ENCODE data around the gene TNNT2. TPM values are rescaled to one million over a fixed set of nuclear protein-coding genes. Genes with fewer than 3 reads are reported as not detected.

TNNT2 gene
- total and polyA plus RNA-seq, 2 donors (not counting 3 experiments of a cell fraction or from before 2014, with no cell fraction given), result not detected

DNA sequence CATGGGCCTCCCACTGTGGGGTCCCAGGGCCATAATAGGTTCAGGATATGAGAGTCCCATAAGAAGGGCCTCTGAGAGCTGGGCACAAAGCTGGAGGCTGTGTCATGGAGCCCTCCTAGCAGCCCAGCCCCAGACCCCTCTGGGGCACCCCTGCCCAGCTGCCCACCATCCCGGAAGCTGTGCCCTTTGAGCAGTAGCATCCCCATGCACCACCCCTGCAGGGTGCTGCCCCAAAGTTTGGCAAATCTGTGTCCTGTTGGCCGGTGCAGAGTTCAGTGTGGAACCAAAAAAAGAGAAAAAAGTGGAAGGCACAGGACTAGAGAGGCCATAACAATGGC lies 17.6 kb downstream of the TNNT2 start:
- no TSS peak for BruUV-seq (replicated peaks)
- Histone ChIP-seq H3K27ac (ENCODE audit: insufficient read depth, low read depth, low read length) (no peak overlapping the region), H3K79me2 (ENCODE audit: control insufficient read depth, insufficient read depth, low read length) (no peaks in the 10 kb centered on the region), H3K4me1 (ENCODE audit: control insufficient read depth, extremely low read depth, insufficient read depth, low read length) (peaks cover 6% of the 10 kb centered on the region), H4K20me1 (replicated peaks; ENCODE audit: control insufficient read depth, extremely low read depth, insufficient read depth, low read length) (no peaks in the 10 kb centered on the region), H3K9me3 (replicated peaks; ENCODE audit: control insufficient read depth, insufficient read depth, low read length) (no peaks in the 10 kb centered on the region), H3K9ac (replicated peaks; ENCODE audit: extremely low read depth, insufficient read depth, low read length) (no peak overlapping the region), H2AFZ (ENCODE audit: low read depth, low read length) (no peak overlapping the region), H3K27me3 (ENCODE audit: control insufficient read depth in 2 of 2, insufficient read depth in 2 of 2, low read length in 2 of 2) (peaks cover 0 to 3% of the 10 kb centered on the region in 2 experiments), H3K4me2 (ENCODE audit: insufficient read depth, low read length) (no peak overlapping the region), H3K9me1 (replicated peaks; ENCODE audit: control insufficient read depth, extremely low read depth, insufficient read depth, low read length) (no peaks in the 10 kb centered on the region), H3K4me3 (replicated peaks in 1 of 3; ENCODE audit: insufficient read depth in 1 of 3, low read depth in 1 of 3, low read length in 3 of 3) (no peak overlapping the region), H3K36me3 (ENCODE audit: control insufficient read depth in 2 of 2, extremely low read depth in 1 of 2, insufficient read depth in 2 of 2, low read length in 2 of 2) (no peaks in the 10 kb centered on the region)
- DNase-seq (ENCODE audit: low read depth, low spot score) (no peak), FAIRE-seq (no peak)
- ChIA-PET CTCF (interaction anchor here (1.5 to 6.8 kb wide), 5 partner anchors 11 to 107 kb away, joined by 3 to 109 read pairs (median 18); no protein-coding TSS in a partner anchor), POLR2A (no interaction called here)
- TF ChIP-seq EZH2 (IDR thresholded peaks at IDR 0.05; ENCODE audit: borderline replicate concordance, low read depth, low read length, severe bottlenecking) (no peak), POLR2A (IDR thresholded peaks at IDR 0.05; ENCODE audit: low read depth, low read length) (no peak), JUN (IDR thresholded peaks at IDR 0.05; ENCODE audit: borderline replicate concordance, insufficient read depth, insufficient read length, low read depth) (no peak), FOS (IDR thresholded peaks at IDR 0.05; ENCODE audit: borderline replicate concordance, insufficient read depth, low read length) (no peak), POLR2AphosphoS5 (IDR thresholded peaks at IDR 0.05; ENCODE audit: insufficient read depth, low read depth, low read length) (no peak), MYC (IDR thresholded peaks at IDR 0.05; ENCODE audit: low read depth, low read length) (no peak)
- TF ChIP-seq, protein P1, sequence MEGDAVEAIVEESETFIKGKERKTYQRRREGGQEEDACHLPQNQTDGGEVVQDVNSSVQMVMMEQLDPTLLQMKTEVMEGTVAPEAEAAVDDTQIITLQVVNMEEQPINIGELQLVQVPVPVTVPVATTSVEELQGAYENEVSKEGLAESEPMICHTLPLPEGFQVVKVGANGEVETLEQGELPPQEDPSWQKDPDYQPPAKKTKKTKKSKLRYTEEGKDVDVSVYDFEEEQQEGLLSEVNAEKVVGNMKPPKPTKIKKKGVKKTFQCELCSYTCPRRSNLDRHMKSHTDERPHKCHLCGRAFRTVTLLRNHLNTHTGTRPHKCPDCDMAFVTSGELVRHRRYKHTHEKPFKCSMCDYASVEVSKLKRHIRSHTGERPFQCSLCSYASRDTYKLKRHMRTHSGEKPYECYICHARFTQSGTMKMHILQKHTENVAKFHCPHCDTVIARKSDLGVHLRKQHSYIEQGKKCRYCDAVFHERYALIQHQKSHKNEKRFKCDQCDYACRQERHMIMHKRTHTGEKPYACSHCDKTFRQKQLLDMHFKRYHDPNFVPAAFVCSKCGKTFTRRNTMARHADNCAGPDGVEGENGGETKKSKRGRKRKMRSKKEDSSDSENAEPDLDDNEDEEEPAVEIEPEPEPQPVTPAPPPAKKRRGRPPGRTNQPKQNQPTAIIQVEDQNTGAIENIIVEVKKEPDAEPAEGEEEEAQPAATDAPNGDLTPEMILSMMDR (IDR thresholded peaks at IDR 0.05; ENCODE audit: extremely low read depth in 1 of 2, insufficient read depth in 1 of 2, low read depth in 1 of 2, low read length in 2 of 2), result no peak
- TF ChIP-seq, protein P2, sequence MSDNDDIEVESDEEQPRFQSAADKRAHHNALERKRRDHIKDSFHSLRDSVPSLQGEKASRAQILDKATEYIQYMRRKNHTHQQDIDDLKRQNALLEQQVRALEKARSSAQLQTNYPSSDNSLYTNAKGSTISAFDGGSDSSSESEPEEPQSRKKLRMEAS (IDR thresholded peaks at IDR 0.05; ENCODE audit: insufficient read depth, insufficient read length), result no peak
- intact Hi-C loops (cut with micrococcal nuclease) (no loop called here), dilution Hi-C loops (cut with MboI; ENCODE audit: extremely low pct_ligation_motif_present, low sequenced_read_pairs) (no loop called here)

Data from endothelial cell of umbilical vein (primary cell).